IMR-90 (cell line): ENCODE results near the gene ZNF563. TPM values are rescaled to one million over a fixed set of nuclear protein-coding genes. Genes with fewer than 3 reads are reported as not detected.

Experiments
- ATAC-seq: fragments of 200-7000 bp; cut with Tn5 transposase; 2 replicates; pipeline ENCODE4 v1.9.1; 2020; ENCODE audit warnings: low read depth, mild to moderate bottlenecking, moderate library complexity
- BruUV-seq: library from RNA; stranded (reverse); fragments of 400-500 nt; replicated peaks from 2 replicates; lab custom pipeline; 2021; lab: Mats Ljungman, UMichigan
- CTCF ChIA-PET: fragments of 300-600 bp; formaldehyde crosslinking; extraction: SDS; loops from one replicate; lab custom pipeline; 2021; ENCODE audit warnings: antibody characterized with exemption; lab: Yijun Ruan, JAX
- POLR2A ChIA-PET: fragments of 300-600 bp; sonication (Branson Sonifier 250); formaldehyde crosslinking; loops from one replicate; lab custom pipeline; 2022; ENCODE audit warnings: antibody characterized with exemption; ENCODE audit not compliant: unreplicated experiment; lab: Charles Lee
- DNase-seq: peaks from one replicate; pipeline ENCODE4 v3.0.0; 2013
- H2AFZ ChIP-seq: replicated peaks from 2 replicates; pipeline ENCODE3; 2013; ENCODE audit warnings: low read length, mild to moderate bottlenecking; ENCODE audit not compliant: poor library complexity
- H2AK5ac ChIP-seq: 2 replicates; pipeline ENCODE4 v1.6.1; 2013; ENCODE audit warnings: low read depth, low read length, inconsistent platforms
- H2AK9ac ChIP-seq: replicated peaks from 2 replicates; pipeline ENCODE3; 2013; ENCODE audit warnings: mild to moderate bottlenecking, low read depth, low read length, moderate library complexity; ENCODE audit not compliant: poor library complexity
- H2BK120ac ChIP-seq: 2 replicates; pipeline ENCODE4 v1.6.1; 2013; ENCODE audit warnings: low read depth, low read length, inconsistent platforms
- H2BK15ac ChIP-seq: 3 replicates; pipeline ENCODE4 v1.6.1; 2013; ENCODE audit warnings: low read depth, low read length, inconsistent platforms
- H2BK20ac ChIP-seq: 2 replicates; pipeline ENCODE4 v1.6.1; 2013; ENCODE audit warnings: low read depth, mild to moderate bottlenecking, inconsistent platforms, low read length, moderate library complexity
- H2BK5ac ChIP-seq: 2 replicates; pipeline ENCODE4 v1.6.1; 2013; ENCODE audit warnings: mild to moderate bottlenecking, low read depth, low read length, inconsistent platforms; ENCODE audit not compliant: poor library complexity, severe bottlenecking
- H3K14ac ChIP-seq: replicated peaks from 2 replicates; pipeline ENCODE4 v1.6.1; 2013; ENCODE audit warnings: low read depth, low read length, inconsistent platforms
- H3K18ac ChIP-seq: 2 replicates; pipeline ENCODE4 v1.6.1; 2013; ENCODE audit warnings: low read depth, low read length, control low read depth
- H3K23ac ChIP-seq: 2 replicates; pipeline ENCODE4 v1.6.1; 2013; ENCODE audit warnings: low read depth, low read length, inconsistent platforms
- H3K27ac ChIP-seq: 2 replicates; pipeline ENCODE4 v1.5.1; 2013; ENCODE audit warnings: mild to moderate bottlenecking, control low read depth, low read length; ENCODE audit not compliant: insufficient read depth
- H3K27me3 ChIP-seq: 2 replicates; pipeline ENCODE4 v1.6.1; 2013; ENCODE audit warnings: low read length; ENCODE audit not compliant: control insufficient read depth, insufficient read depth
- H3K36me3 ChIP-seq: 2 replicates; pipeline ENCODE4 v1.6.1; 2013; ENCODE audit warnings: low read length, mixed read lengths; ENCODE audit not compliant: control insufficient read depth, insufficient read depth
- H3K4ac ChIP-seq: 2 replicates; pipeline ENCODE4 v1.6.1; 2013; ENCODE audit warnings: low read depth, low read length, inconsistent platforms
- H3K4me1 ChIP-seq: 2 replicates; pipeline ENCODE4 v1.6.1; 2013; ENCODE audit warnings: low read length, mixed read lengths; ENCODE audit not compliant: control insufficient read depth, insufficient read depth
- H3K4me2 ChIP-seq: 2 replicates; pipeline ENCODE4 v1.6.1; 2013; ENCODE audit warnings: low read depth, mild to moderate bottlenecking, control low read depth, low read length, moderate library complexity
- H3K4me3 ChIP-seq: 2 replicates; pipeline ENCODE4 v1.5.1; 2013; ENCODE audit warnings: low read depth, mild to moderate bottlenecking, control low read depth, low read length, moderate library complexity; ENCODE audit not compliant: insufficient read depth
- H3K56ac ChIP-seq: 2 replicates; pipeline ENCODE4 v1.6.1; 2013; ENCODE audit warnings: low read length, inconsistent platforms; ENCODE audit not compliant: insufficient read depth; ENCODE audit errors: extremely low read depth
- H3K79me1 ChIP-seq, 2 experiments: 2 replicates each; pipeline ENCODE4 v1.6.1; 2013; ENCODE audit warnings: low read length in 2 of 2, inconsistent platforms in 1 of 2, low read depth in 1 of 2
- H3K9ac ChIP-seq: 2 replicates; pipeline ENCODE4 v1.6.1; 2013; ENCODE audit warnings: low read depth, low read length, control low read depth
- H3K9me1 ChIP-seq: 2 replicates; pipeline ENCODE4 v1.6.1; 2013; ENCODE audit warnings: low read length, inconsistent platforms; ENCODE audit not compliant: insufficient read depth
- H3K9me3 ChIP-seq: 2 replicates; pipeline ENCODE4 v1.6.1; 2013; ENCODE audit warnings: low read length; ENCODE audit not compliant: control insufficient read depth, insufficient read depth
- H4K20me1 ChIP-seq: 2 replicates; pipeline ENCODE4 v1.6.1; 2013; ENCODE audit warnings: low read length, inconsistent platforms; ENCODE audit not compliant: insufficient read depth
- H4K5ac ChIP-seq: 2 replicates; pipeline ENCODE4 v1.6.1; 2013; ENCODE audit warnings: mild to moderate bottlenecking, low read depth, low read length, control low read depth
- H4K8ac ChIP-seq, 2 experiments: 2 replicates each; pipeline ENCODE4 v1.6.1; 2013; ENCODE audit warnings: low read depth in 2 of 2, low read length in 2 of 2, control low read depth in 1 of 2, inconsistent platforms in 1 of 2
- H4K91ac ChIP-seq: 2 replicates; pipeline ENCODE4 v1.6.1; 2013; ENCODE audit warnings: low read depth, low read length, inconsistent platforms; ENCODE audit not compliant: insufficient read depth
- CHD1 ChIP-seq: IDR thresholded peaks from 2 replicates; pipeline ENCODE4 v1.6.1; 2012; ENCODE audit warnings: low read depth, low read length, improper control_type of control experiment
- FOS ChIP-seq: fragments of 150-350 bp; IDR thresholded peaks from 2 replicates; pipeline ENCODE4 v1.6.1; 2016; ENCODE audit warnings: low read depth, low read length
- MAZ ChIP-seq: IDR thresholded peaks from 2 replicates; pipeline ENCODE4 v1.6.1; 2012; ENCODE audit warnings: low read depth, mild to moderate bottlenecking, low read length, improper control_type of control experiment, moderate library complexity, borderline replicate concordance
- RAD21 ChIP-seq: IDR thresholded peaks from 2 replicates; pipeline ENCODE4 v1.6.1; 2012; ENCODE audit warnings: low read length, improper control_type of control experiment
- WGBS, 2 experiments: methylation state at CpG; one replicate each; pipeline versions ENCODE4 v1.1.5 to v1.1.7; 2013; ENCODE audit warnings: missing lambda C conversion rate in 2 of 2; ENCODE audit not compliant: insufficient read length in 1 of 2; ENCODE audit errors: extremely low coverage in 2 of 2; 5-methylcytosine and 5-hydroxymethylcytosine counted together
- dilution Hi-C: fragments of 300-500 bp; cut with HindIII; formaldehyde crosslinking; loops from one replicate; pipeline ENCODE4 v1.14.3; 2018; ENCODE audit warnings: low sequenced_read_pairs; ENCODE audit not compliant: unreplicated experiment
- in situ Hi-C: fragments of 300-500 bp; cut with MboI; formaldehyde crosslinking; loops from 3 replicates; pipeline ENCODE4 v1.14.3; 2019; ENCODE audit warnings: low sequenced_read_pairs, inconsistent platforms, mixed read lengths
- intact Hi-C: fragments of 100-400 bp; cut with micrococcal nuclease; formaldehyde crosslinking; loops from 2 replicates; pipeline ENCODE4 v1.10.0; 2022
- polyA plus RNA-seq, 3 experiments: library from polyadenylated mRNA; depleted of rRNA; stranded (reverse); fragments of >200 nt; gene quantifications; 2 replicates each; pipeline ENCODE4 v1.2.3, GENCODE V29; 2012; ENCODE audit warnings: low replicate concordance in 1 of 3
- total RNA-seq: library from RNA; depleted of rRNA; stranded (reverse); fragments of >200 nt; gene quantifications from 2 replicates; pipeline ENCODE4 v1.2.3, GENCODE V29; 2012
- TF ChIP-seq, protein P1 (sequence below): conservative IDR thresholded peaks from 2 replicates; pipeline ENCODE4 v1.5.1; 2012; ENCODE audit warnings: mild to moderate bottlenecking, low read depth, low read length, improper control_type of control experiment

Gene ZNF563
- total and polyA plus RNA-seq, 2 of the 4 experiments (the other 2 are of a cell fraction), result 1.3 to 2.0 TPM

DNA sequence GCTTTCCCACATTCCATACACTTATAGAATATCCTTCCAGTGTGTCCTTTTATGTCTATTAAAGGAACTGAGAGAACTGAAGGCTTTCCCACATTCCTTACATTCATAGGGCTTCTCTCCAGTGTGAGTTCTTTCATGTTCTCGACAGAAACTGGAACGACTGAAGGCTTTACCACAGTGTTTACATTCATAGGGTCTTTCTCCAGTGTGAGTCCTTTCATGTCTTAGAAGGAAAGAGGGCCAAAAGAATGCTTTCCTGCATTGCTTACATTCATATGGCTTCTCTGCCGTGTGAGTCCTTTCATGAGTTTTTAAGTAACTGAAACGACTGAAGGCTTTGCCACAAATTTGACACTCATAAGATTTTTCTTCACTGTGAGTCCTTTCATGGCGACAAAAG is 61.0 kb downstream of the ZNF563 start:
- BruUV-seq, result no TSS peak
- no peaks in the 10 kb centered on the region for H4K20me1 ChIP-seq
- peaks cover 75% of the 10 kb centered on the region for H3K9me3 ChIP-seq
- in situ Hi-C loops (no loop called here), dilution Hi-C loops (no loop called here), intact Hi-C loops (no loop called here)
- H3K14ac ChIP-seq, result no peak overlapping the region
- H2BK15ac ChIP-seq, result no peak overlapping the region
- no peak overlapping the region for H4K8ac ChIP-seq
- H2BK20ac ChIP-seq, result no peak overlapping the region
- no peak overlapping the region for H4K91ac ChIP-seq
- WGBS, 2 experiments, result 82% methylated on average over 2 of the region's 5 CpGs; no CpG with 5 or more reads in 1 of the 2 experiments
- no peak overlapping the region for H3K18ac ChIP-seq
- no peaks in the 10 kb centered on the region for H3K4me1 ChIP-seq
- H3K4ac ChIP-seq, result no peak overlapping the region
- H3K9ac ChIP-seq, result no peak overlapping the region
- H2BK120ac ChIP-seq, result no peak overlapping the region
- H2BK5ac ChIP-seq, result no peak overlapping the region
- ATAC-seq (no peak), DNase-seq (no peak)
- TF ChIP-seq FOS (no peak), RAD21 (no peak), CHD1 (no peak), MAZ (no peak)
- TF ChIP-seq, protein P1, sequence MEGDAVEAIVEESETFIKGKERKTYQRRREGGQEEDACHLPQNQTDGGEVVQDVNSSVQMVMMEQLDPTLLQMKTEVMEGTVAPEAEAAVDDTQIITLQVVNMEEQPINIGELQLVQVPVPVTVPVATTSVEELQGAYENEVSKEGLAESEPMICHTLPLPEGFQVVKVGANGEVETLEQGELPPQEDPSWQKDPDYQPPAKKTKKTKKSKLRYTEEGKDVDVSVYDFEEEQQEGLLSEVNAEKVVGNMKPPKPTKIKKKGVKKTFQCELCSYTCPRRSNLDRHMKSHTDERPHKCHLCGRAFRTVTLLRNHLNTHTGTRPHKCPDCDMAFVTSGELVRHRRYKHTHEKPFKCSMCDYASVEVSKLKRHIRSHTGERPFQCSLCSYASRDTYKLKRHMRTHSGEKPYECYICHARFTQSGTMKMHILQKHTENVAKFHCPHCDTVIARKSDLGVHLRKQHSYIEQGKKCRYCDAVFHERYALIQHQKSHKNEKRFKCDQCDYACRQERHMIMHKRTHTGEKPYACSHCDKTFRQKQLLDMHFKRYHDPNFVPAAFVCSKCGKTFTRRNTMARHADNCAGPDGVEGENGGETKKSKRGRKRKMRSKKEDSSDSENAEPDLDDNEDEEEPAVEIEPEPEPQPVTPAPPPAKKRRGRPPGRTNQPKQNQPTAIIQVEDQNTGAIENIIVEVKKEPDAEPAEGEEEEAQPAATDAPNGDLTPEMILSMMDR, result no peak
- H3K56ac ChIP-seq, result no peak overlapping the region
- no peak overlapping the region for H2AK9ac ChIP-seq
- POLR2A ChIA-PET, result no interaction called here
- H3K23ac ChIP-seq, result no peak overlapping the region
- no peak overlapping the region for H3K4me2 ChIP-seq
- no peak overlapping the region for H2AK5ac ChIP-seq
- H3K36me3 ChIP-seq, result peaks cover 36% of the 10 kb centered on the region
- no peak overlapping the region for H3K4me3 ChIP-seq
- no peak overlapping the region for H4K5ac ChIP-seq
- no peak overlapping the region for H3K27ac ChIP-seq
- H3K9me1 ChIP-seq, result no peaks in the 10 kb centered on the region
- H2AFZ ChIP-seq, result no peak overlapping the region
- H3K79me1 ChIP-seq, result peaks cover 0 to 8% of the 10 kb centered on the region in 2 experiments; a peak in 1 of 4 replicates
- CTCF ChIA-PET, result no interaction called here
- no peaks in the 10 kb centered on the region for H3K27me3 ChIP-seq
